ENCODE results near the gene NOTCH4. TPM values are rescaled to one million over a fixed set of nuclear protein-coding genes. Genes with fewer than 3 reads are reported as not detected.

The NOTCH4 gene
- total and polyA plus RNA-seq, 2 of the 4 experiments (the other 2 are of a cell fraction): 0.96 to 1.3 TPM

GRCh38 chr6:32147401-32148132 lies 76.3 kb downstream of the NOTCH4 start:
- H4K5ac ChIP-seq (ENCODE audit: low read depth, low read length): no peak overlapping the region
- peaks cover 11% of the 10 kb centered on the region for H3K4me1 ChIP-seq (ENCODE audit: control insufficient read depth, insufficient read depth, low read length)
- H2AFZ ChIP-seq (replicated peaks; ENCODE audit: low read length, poor library complexity): no peak overlapping the region
- H2BK15ac ChIP-seq (ENCODE audit: low read depth, low read length): no peak overlapping the region
- H2AK5ac ChIP-seq (ENCODE audit: low read depth, low read length): no peak overlapping the region
- peaks cover 27% of the 10 kb centered on the region for H3K27me3 ChIP-seq (ENCODE audit: control insufficient read depth, insufficient read depth, low read length)
- no peak overlapping the region for H3K56ac ChIP-seq (ENCODE audit: extremely low read depth, insufficient read depth, low read length)
- H3K4me2 ChIP-seq (ENCODE audit: low read depth, low read length): no peak overlapping the region
- H3K23ac ChIP-seq (ENCODE audit: low read depth, low read length): no peak overlapping the region
- no peak overlapping the region for H3K4ac ChIP-seq (ENCODE audit: low read depth, low read length)
- POLR2A ChIA-PET (ENCODE audit: unreplicated experiment): interaction anchor here (0.6 kb wide), 1 partner anchor 19 kb away, joined by 8 read pairs; the partner anchor contains the start of gene ATF6B
- H2AK9ac ChIP-seq (replicated peaks; ENCODE audit: low read depth, low read length, poor library complexity): no peak overlapping the region
- no peak overlapping the region for H4K91ac ChIP-seq (ENCODE audit: insufficient read depth, low read depth, low read length)
- no peak overlapping the region for H2BK120ac ChIP-seq (ENCODE audit: low read depth, low read length)
- no peak overlapping the region for H4K8ac ChIP-seq (ENCODE audit: low read depth in 2 of 2, low read length in 2 of 2)
- H3K79me1 ChIP-seq (ENCODE audit: low read depth in 1 of 2, low read length in 2 of 2): peaks cover 0 to 3% of the 10 kb centered on the region in 2 experiments; a peak in 1 of 4 replicates
- in situ Hi-C loops (cut with MboI; ENCODE audit: low sequenced_read_pairs) (no loop called here), dilution Hi-C loops (cut with HindIII; ENCODE audit: low sequenced_read_pairs, unreplicated experiment) (no loop called here), intact Hi-C loops (cut with micrococcal nuclease) (no loop called here)
- no peak overlapping the region for H3K14ac ChIP-seq (replicated peaks; ENCODE audit: low read depth, low read length)
- H4K20me1 ChIP-seq (ENCODE audit: insufficient read depth, low read length): no peaks in the 10 kb centered on the region
- no peak for TF ChIP-seq BHLHE40 (IDR thresholded peaks at IDR 0.05; ENCODE audit: low read depth, low read length)
- TF ChIP-seq CTCF (conservative IDR thresholded peaks at IDR 0.05; ENCODE audit: low read depth, low read length): no peak
- TF ChIP-seq MAFK (IDR thresholded peaks at IDR 0.05; ENCODE audit: low read depth, low read length): no peak
- H3K9me3 ChIP-seq (ENCODE audit: control insufficient read depth, insufficient read depth, low read length): peaks cover 2% of the 10 kb centered on the region; the same call in 1 of the 2 replicates
- 0 out of 2 replicates have a peak, but pooled peaks cover 4% of the 10 kb centered on the region for H3K9me1 ChIP-seq (ENCODE audit: insufficient read depth, low read length)
- no peak overlapping the region for H2BK5ac ChIP-seq (ENCODE audit: low read depth, low read length, poor library complexity, severe bottlenecking)
- no peak overlapping the region for H2BK20ac ChIP-seq (ENCODE audit: low read depth, low read length)
- BruUV-seq (replicated peaks): no TSS peak
- DNase-seq: no peak
- CTCF ChIA-PET: interaction anchor here (0.9 to 1.3 kb wide), 2 partner anchors 11 to 12 kb away, joined by 4 to 5 read pairs; no protein-coding TSS in a partner anchor
- peaks cover 2% of the 10 kb centered on the region; the same call in 1 of the 2 replicates for H3K36me3 ChIP-seq (ENCODE audit: control insufficient read depth, insufficient read depth, low read length)
- no peak overlapping the region for H3K27ac ChIP-seq (ENCODE audit: insufficient read depth, low read length)
- no peak overlapping the region for H3K4me3 ChIP-seq (ENCODE audit: insufficient read depth, low read depth, low read length)
- no CpG with 5 or more reads among the region's 4 CpGs for WGBS, 2 experiments (ENCODE audit: extremely low coverage in 2 of 2, insufficient read length in 1 of 2)
- no peak overlapping the region for H3K18ac ChIP-seq (ENCODE audit: low read depth, low read length)
- ATAC-seq (ENCODE audit: low read depth): no peak
- H3K9ac ChIP-seq (ENCODE audit: low read depth, low read length): no peak overlapping the region
